Activated CD4-positive, alpha-beta memory T cell treated with anti-CD3 and anti-CD28 coated beads for 36 hours (primary cell): ENCODE data around the gene SERPINA6. TPM values are rescaled to one million over a fixed set of nuclear protein-coding genes. Genes with fewer than 3 reads are reported as not detected.
"Not testable (repeated sequence)": the region's sequence is repeated elsewhere in the genome, so short reads cannot be mapped to it uniquely, and the experiment has no call there.

Experiments used
- CTCF ChIA-PET: fragments of 350-600 bp; sonication (Branson Sonifier 250); formaldehyde crosslinking; loops from one replicate; lab custom pipeline; 2021; ENCODE audit warnings: antibody characterized with exemption, inconsistent platforms; lab: Charles Lee
- POLR2A ChIA-PET: fragments of 350-600 bp; sonication (Branson Sonifier 250); formaldehyde crosslinking; loops from one replicate; lab custom pipeline; 2021; ENCODE audit warnings: antibody characterized with exemption; lab: Charles Lee
- DNase-seq: peaks from one replicate; pipeline ENCODE4 v3.0.0-alpha.2; 2020
- H3K27ac Mint-ChIP-seq: one replicate; pipeline ENCODE4 v1.8.0; 2021; ENCODE audit warnings: mixed read lengths
- H3K27me3 Mint-ChIP-seq: one replicate; pipeline ENCODE4 v1.8.0; 2021; ENCODE audit warnings: mixed read lengths
- H3K36me3 Mint-ChIP-seq: one replicate; pipeline ENCODE4 v1.8.0; 2021; ENCODE audit warnings: mixed read lengths
- H3K4me1 Mint-ChIP-seq: one replicate; pipeline ENCODE4 v1.8.0; 2021; ENCODE audit warnings: low read depth, mixed read lengths
- H3K4me3 Mint-ChIP-seq: one replicate; pipeline ENCODE4 v1.8.0; 2021; ENCODE audit warnings: mild to moderate bottlenecking, mixed read lengths
- H3K9me3 Mint-ChIP-seq: one replicate; pipeline ENCODE4 v1.8.0; 2021; ENCODE audit warnings: mixed read lengths
- intact Hi-C: fragments of 100-400 bp; cut with micrococcal nuclease; formaldehyde crosslinking; loops from one replicate; pipeline ENCODE4 v1.15.1; 2023
- total RNA-seq, 2 experiments: library from RNA; stranded (reverse); gene quantifications; one replicate each; pipeline ENCODE4 v1.2.3, GENCODE V29; 2021

The SERPINA6 gene
- total RNA-seq, 2 experiments from 2014 or later, result not detected

GRCh38 chr14:94296181-94296545 lies 27.0 kb downstream of the SERPINA6 start:
- H3K27me3 Mint-ChIP-seq, POLR2A ChIA-PET: not testable (repeated sequence)

DNA sequence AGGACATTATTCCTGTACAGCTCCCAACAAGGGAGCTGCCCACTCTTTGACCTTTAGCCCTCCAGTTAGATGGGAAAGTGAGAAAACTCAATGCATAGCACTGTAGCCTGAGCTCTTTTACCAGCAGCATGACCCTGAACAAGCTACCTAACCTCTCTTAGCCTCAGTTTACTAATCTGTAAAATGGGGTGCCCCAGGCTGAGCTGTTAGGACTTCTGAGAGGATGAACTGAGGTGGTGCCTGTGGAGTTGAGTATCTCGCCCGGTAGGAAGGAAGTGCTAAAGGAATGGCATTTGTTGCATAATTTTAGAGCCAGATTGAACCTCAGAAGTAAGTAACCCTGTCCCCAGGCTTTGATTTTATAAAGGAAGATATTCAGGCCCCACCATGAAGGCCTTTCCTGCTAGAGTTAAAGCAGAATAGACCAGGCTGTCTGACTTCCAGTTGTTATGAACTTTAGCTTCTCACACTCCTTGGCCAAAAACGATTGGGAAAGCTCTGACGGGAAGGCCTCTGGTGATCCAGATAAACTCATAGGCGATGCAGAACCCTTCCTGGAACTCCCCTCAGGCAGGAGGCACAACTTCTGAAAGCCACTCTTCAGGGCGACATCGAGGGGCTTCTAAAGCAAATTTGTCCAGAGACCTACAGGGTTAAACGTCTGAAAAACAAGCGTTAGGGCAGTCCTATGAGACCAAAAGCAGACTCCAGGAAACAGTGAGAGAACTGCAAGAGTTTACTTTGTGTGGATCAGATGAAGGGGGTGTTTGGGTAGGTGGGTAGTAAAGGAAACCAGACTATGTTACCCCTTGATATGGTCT lies 27.6 kb downstream of the SERPINA6 start:
- no peaks in the 10 kb centered on the region for H3K36me3 Mint-ChIP-seq
- H3K9me3 Mint-ChIP-seq, result peaks cover 11% of the 10 kb centered on the region
- H3K4me1 Mint-ChIP-seq, result peaks cover 5% of the 10 kb centered on the region
- no peak for DNase-seq
- H3K4me3 Mint-ChIP-seq, result no peak overlapping the region
- ChIA-PET POLR2A (no interaction called here), CTCF (no interaction called here)
- H3K27me3 Mint-ChIP-seq, result peaks cover 6% of the 10 kb centered on the region
- no peak overlapping the region for H3K27ac Mint-ChIP-seq
- intact Hi-C loops, result no loop called here

More at GRCh38 chr14:94296181-94296545, 27.0 kb downstream of the SERPINA6 start:
- CTCF ChIA-PET, H3K36me3 Mint-ChIP-seq, H3K4me1 Mint-ChIP-seq, H3K4me3 Mint-ChIP-seq, DNase-seq, H3K27ac Mint-ChIP-seq, intact Hi-C loops: not testable (repeated sequence)
- peaks cover 11% of the 10 kb centered on the region for H3K9me3 Mint-ChIP-seq

DNA sequence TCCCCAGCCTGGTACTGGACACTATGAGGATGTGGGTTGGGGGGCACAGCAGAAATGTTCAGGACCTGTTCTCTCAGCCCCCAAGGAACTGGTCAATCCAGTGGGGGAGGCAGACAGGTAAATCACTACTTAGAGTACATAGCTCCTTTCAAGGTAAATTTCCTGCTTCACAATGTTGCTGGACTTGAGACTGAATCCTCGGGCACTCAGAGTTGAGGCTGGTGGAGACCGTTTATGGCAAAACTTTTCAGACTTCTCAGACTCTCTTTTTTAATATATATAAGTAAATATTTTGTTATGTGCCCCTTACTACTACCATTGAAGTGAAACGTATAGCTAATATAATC lies 29.6 kb downstream of the SERPINA6 start:
- intact Hi-C loops, result no loop called here
- no peak for DNase-seq
- peaks cover 5% of the 10 kb centered on the region for H3K4me1 Mint-ChIP-seq
- H3K9me3 Mint-ChIP-seq, result peaks cover 11% of the 10 kb centered on the region
- POLR2A ChIA-PET, result no interaction called here
- CTCF ChIA-PET, result no interaction called here
- H3K27me3 Mint-ChIP-seq, result peaks cover 6% of the 10 kb centered on the region
- no peaks in the 10 kb centered on the region for H3K36me3 Mint-ChIP-seq
- H3K27ac Mint-ChIP-seq, result no peak overlapping the region
- no peak overlapping the region for H3K4me3 Mint-ChIP-seq

GRCh38 chr14:94292872-94293577 lies 30.1 kb downstream of the SERPINA6 start, which contains the start of gene SERPINA10:
Gene SERPINA10 (minus strand): TSS chr14:94293268. CDS start chr14:94290593, 2,675 bp downstream.
- Mint-ChIP-seq H3K9me3 (peaks cover 11% of the 10 kb centered on the region), H3K27me3 (peaks cover 5% of the 10 kb centered on the region), H3K4me3 (no peak within 1 kb of the TSS), H3K27ac (no peak within 1 kb of the TSS), H3K36me3 (no peaks in the 10 kb centered on the region), H3K4me1 (peaks cover 5% of the 10 kb centered on the region)
- POLR2A ChIA-PET, result no interaction called here
- CTCF ChIA-PET, result no interaction called here
- DNase-seq, result no peak
- intact Hi-C loops, result no loop called here

- POLR2A ChIA-PET, result no interaction called here
- Mint-ChIP-seq H3K27ac (no peak overlapping the region), H3K9me3 (peaks cover 7% of the 10 kb centered on the region), H3K27me3 (peaks cover 2% of the 10 kb centered on the region), H3K4me3 (no peak overlapping the region), H3K4me1 (peaks cover 5% of the 10 kb centered on the region), H3K36me3 (no peaks in the 10 kb centered on the region)
- CTCF ChIA-PET, result no interaction called here
- intact Hi-C loops, result no loop called here
- DNase-seq, result no peak
Measured at GRCh38 chr14:94292526-94292871, 30.6 kb downstream of the SERPINA6 start.

DNA sequence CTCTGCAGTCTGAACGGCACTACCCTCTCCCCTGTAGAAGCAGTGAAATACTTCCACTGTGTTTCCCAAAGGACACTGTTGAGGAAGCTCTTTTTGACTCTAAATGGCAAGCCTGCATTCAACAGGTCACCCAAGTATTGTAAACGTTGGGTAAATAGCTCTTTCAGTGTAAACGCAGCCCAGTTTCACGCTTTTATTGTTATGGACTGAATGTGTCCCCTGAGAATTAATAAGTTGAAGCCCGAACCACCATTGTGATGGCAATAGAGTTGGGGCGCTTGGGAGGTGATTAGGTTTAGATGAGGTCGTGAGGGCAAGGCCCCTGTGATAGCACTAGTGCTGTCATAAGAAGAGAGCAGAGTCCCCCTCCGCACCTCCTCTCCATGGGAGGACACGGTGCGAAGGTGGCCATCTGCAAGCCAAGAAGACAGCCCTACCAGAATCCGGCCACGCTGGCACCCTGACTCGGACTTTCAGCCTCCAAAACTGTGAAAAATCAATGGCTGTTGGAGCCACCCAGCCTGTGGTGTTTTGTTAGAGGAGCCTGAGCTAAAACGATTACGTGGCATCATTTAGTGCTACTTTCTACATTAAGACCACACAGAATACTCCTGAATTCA lies 31.1 kb downstream of the SERPINA6 start:
- peaks cover 5% of the 10 kb centered on the region for H3K4me1 Mint-ChIP-seq
- no peak overlapping the region for H3K4me3 Mint-ChIP-seq
- no peaks in the 10 kb centered on the region for H3K36me3 Mint-ChIP-seq
- peaks cover 2% of the 10 kb centered on the region for H3K27me3 Mint-ChIP-seq
- ChIA-PET POLR2A (no interaction called here), CTCF (no interaction called here)
- no peak for DNase-seq
- peaks cover 6% of the 10 kb centered on the region for H3K9me3 Mint-ChIP-seq
- intact Hi-C loops, result no loop called here
- H3K27ac Mint-ChIP-seq, result no peak overlapping the region

GRCh38 chr14:94291159-94291905 lies 31.8 kb downstream of the SERPINA6 start:
- H3K27ac Mint-ChIP-seq, result no peak overlapping the region
- peaks cover 2% of the 10 kb centered on the region for H3K9me3 Mint-ChIP-seq
- H3K4me3 Mint-ChIP-seq, result no peak overlapping the region
- H3K27me3 Mint-ChIP-seq, result peaks cover 2% of the 10 kb centered on the region
- ChIA-PET POLR2A (no interaction called here), CTCF (no interaction called here)
- DNase-seq, result no peak
- H3K36me3 Mint-ChIP-seq, result no peaks in the 10 kb centered on the region
- intact Hi-C loops, result no loop called here
- H3K4me1 Mint-ChIP-seq, result peaks cover 2% of the 10 kb centered on the region

DNA sequence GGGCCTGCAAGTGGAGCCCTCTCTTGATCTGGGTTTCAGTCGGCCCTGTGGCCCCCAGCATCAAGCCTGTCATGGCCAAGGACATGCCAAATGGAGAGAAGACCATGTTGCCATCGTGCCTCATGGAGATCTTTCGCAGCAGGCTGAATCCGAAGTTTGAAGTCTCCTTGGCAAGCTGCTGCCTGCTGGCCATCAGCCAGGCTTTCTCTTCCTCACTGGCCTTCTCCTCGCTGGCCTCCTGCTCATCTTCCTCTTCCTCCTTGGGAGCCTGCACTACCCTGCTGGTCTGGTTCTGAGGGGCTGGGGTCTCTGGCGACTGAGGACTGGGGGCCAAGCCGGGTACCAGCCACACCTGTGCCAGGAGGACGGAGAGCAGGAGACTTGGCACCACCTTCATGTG lies 32.9 kb downstream of the SERPINA6 start:
- intact Hi-C loops, result no loop called here
- Mint-ChIP-seq H3K36me3 (no peaks in the 10 kb centered on the region), H3K4me1 (peaks cover 6% of the 10 kb centered on the region), H3K27me3 (peaks cover 2% of the 10 kb centered on the region), H3K9me3 (no peaks in the 10 kb centered on the region), H3K27ac (no peak overlapping the region), H3K4me3 (no peak overlapping the region)
- DNase-seq, result no peak
- ChIA-PET POLR2A (no interaction called here), CTCF (interaction anchor here (0.6 kb wide), 1 partner anchor 191 kb away, joined by 3 read pairs; no protein-coding TSS in a partner anchor)

DNA sequence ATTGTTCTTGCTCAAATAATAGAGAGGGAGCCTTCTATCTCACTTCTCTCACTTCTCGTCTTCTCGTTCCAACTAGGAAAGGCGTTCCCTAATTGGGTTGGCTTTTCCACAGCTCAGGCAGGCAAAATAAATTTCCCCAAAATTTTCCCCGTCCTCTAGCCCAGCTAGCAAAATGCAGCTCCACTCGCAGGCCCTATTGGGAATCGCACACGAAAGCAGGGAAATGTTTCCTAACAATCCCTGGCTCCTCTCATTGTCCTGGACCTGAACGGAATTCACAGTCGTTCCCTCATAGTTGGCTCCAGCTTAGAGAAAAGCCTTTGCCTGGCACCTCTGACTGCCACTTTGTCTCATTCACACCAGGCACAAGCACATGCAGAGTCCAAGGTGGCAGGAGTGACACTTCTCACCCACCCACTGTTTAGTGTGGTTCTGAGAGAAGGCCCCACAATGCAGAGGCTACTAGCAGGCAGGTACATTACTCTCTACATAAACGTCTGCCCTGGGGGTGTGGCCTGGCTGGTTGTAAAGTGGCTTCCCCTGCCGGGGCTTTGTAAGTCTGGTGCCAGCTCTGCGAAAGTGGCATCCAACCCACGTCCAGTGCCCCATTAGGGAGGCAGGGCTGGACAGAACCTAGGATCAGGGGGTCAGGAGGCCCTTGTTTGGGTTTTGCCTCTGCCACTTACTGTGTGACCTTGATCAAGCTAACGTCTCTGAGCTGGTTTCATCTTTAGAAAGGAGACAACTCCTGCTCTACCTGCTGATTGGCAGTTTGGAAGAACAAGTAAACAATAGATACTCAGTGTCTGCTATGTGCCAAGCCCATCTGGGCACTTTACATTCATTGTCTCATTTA lies 34.3 kb downstream of the SERPINA6 start:
- Mint-ChIP-seq H3K4me1 (peaks cover 10% of the 10 kb centered on the region), H3K27ac (no peak overlapping the region), H3K4me3 (no peak overlapping the region), H3K27me3 (peaks cover 1% of the 10 kb centered on the region), H3K36me3 (no peaks in the 10 kb centered on the region), H3K9me3 (no peaks in the 10 kb centered on the region)
- DNase-seq, result no peak
- ChIA-PET POLR2A (no interaction called here), CTCF (no interaction called here)
- intact Hi-C loops, result no loop called here

GRCh38 chr14:94285158-94285557 lies 38.0 kb downstream of the SERPINA6 start:
- H3K27ac Mint-ChIP-seq, result no peak overlapping the region
- H3K27me3 Mint-ChIP-seq, result peaks cover 1% of the 10 kb centered on the region
- H3K36me3 Mint-ChIP-seq, result no peaks in the 10 kb centered on the region
- peaks cover 12% of the 10 kb centered on the region for H3K4me1 Mint-ChIP-seq
- intact Hi-C loops, result no loop called here
- CTCF ChIA-PET, result no interaction called here
- POLR2A ChIA-PET, result no interaction called here
- H3K9me3 Mint-ChIP-seq, result no peaks in the 10 kb centered on the region
- H3K4me3 Mint-ChIP-seq, result no peak overlapping the region
- no peak for DNase-seq

DNA sequence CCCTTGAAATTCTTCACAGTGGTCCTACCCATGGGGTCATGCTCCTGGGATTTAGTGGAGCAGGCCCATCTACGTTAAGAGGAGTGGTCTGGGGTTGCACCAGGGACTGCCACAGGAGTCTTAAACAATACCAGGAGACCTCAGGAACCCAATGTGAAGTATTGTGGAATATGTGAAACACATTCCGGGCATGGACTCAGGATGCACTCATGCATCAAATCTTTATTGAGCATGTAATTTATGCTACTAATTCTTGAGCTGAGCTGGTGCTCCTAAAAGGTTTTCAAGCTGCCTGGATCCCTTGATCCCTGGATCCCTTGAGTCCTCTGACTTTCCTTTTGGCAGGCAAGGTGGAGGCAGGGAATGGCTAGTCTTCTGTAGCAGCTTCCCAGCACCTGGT lies 38.9 kb downstream of the SERPINA6 start:
- H3K4me3 Mint-ChIP-seq, result no peak overlapping the region
- intact Hi-C loops, result no loop called here
- peaks cover 1% of the 10 kb centered on the region for H3K27me3 Mint-ChIP-seq
- no peak overlapping the region for H3K27ac Mint-ChIP-seq
- DNase-seq, result no peak
- peaks cover 12% of the 10 kb centered on the region for H3K4me1 Mint-ChIP-seq
- ChIA-PET POLR2A (no interaction called here), CTCF (no interaction called here)
- H3K36me3 Mint-ChIP-seq, result no peaks in the 10 kb centered on the region
- H3K9me3 Mint-ChIP-seq, result no peaks in the 10 kb centered on the region
